ENCODE results near the gene CTDP1.

GRCh38 chr18:79781331-79781941 lies 101.8 kb downstream of the CTDP1 start:
- TF ChIP-seq POLR2A (IDR thresholded peaks at IDR 0.05), result no peak
- TF ChIP-seq CTCF (IDR thresholded peaks at IDR 0.05 in 4 of 5, conservative IDR thresholded peaks at IDR 0.05 in 1 of 5), result no peak

Measured in gastrocnemius medialis (tissue), 4 donors.